IMR-90 (cell line): Measurements from ENCODE around the gene CCR5AS.

Experiments used
- ATAC-seq: fragments of 200-7000 bp; cut with Tn5 transposase; 2 replicates; pipeline ENCODE4 v1.9.1; 2020; ENCODE audit warnings: low read depth, mild to moderate bottlenecking, moderate library complexity
- BruUV-seq: library from RNA; stranded (reverse); fragments of 400-500 nt; replicated peaks from 2 replicates; lab custom pipeline; 2021; lab: Mats Ljungman, UMichigan
- CTCF ChIA-PET: fragments of 300-600 bp; formaldehyde crosslinking; extraction: SDS; loops from one replicate; lab custom pipeline; 2021; ENCODE audit warnings: antibody characterized with exemption; lab: Yijun Ruan, JAX
- POLR2A ChIA-PET: fragments of 300-600 bp; sonication (Branson Sonifier 250); formaldehyde crosslinking; loops from one replicate; lab custom pipeline; 2022; ENCODE audit warnings: antibody characterized with exemption; ENCODE audit not compliant: unreplicated experiment; lab: Charles Lee
- DNase-seq: peaks from one replicate; pipeline ENCODE4 v3.0.0; 2013
- H2AFZ ChIP-seq: replicated peaks from 2 replicates; pipeline ENCODE3; 2013; ENCODE audit warnings: low read length, mild to moderate bottlenecking; ENCODE audit not compliant: poor library complexity
- H2AK5ac ChIP-seq: 2 replicates; pipeline ENCODE4 v1.6.1; 2013; ENCODE audit warnings: low read depth, low read length, inconsistent platforms
- H2AK9ac ChIP-seq: replicated peaks from 2 replicates; pipeline ENCODE3; 2013; ENCODE audit warnings: mild to moderate bottlenecking, low read depth, low read length, moderate library complexity; ENCODE audit not compliant: poor library complexity
- H2BK120ac ChIP-seq: 2 replicates; pipeline ENCODE4 v1.6.1; 2013; ENCODE audit warnings: low read depth, low read length, inconsistent platforms
- H2BK15ac ChIP-seq: 3 replicates; pipeline ENCODE4 v1.6.1; 2013; ENCODE audit warnings: low read depth, low read length, inconsistent platforms
- H2BK20ac ChIP-seq: 2 replicates; pipeline ENCODE4 v1.6.1; 2013; ENCODE audit warnings: low read depth, mild to moderate bottlenecking, inconsistent platforms, low read length, moderate library complexity
- H2BK5ac ChIP-seq: 2 replicates; pipeline ENCODE4 v1.6.1; 2013; ENCODE audit warnings: mild to moderate bottlenecking, low read depth, low read length, inconsistent platforms; ENCODE audit not compliant: poor library complexity, severe bottlenecking
- H3K14ac ChIP-seq: replicated peaks from 2 replicates; pipeline ENCODE4 v1.6.1; 2013; ENCODE audit warnings: low read depth, low read length, inconsistent platforms
- H3K18ac ChIP-seq: 2 replicates; pipeline ENCODE4 v1.6.1; 2013; ENCODE audit warnings: low read depth, low read length, control low read depth
- H3K23ac ChIP-seq: 2 replicates; pipeline ENCODE4 v1.6.1; 2013; ENCODE audit warnings: low read depth, low read length, inconsistent platforms
- H3K27ac ChIP-seq: 2 replicates; pipeline ENCODE4 v1.5.1; 2013; ENCODE audit warnings: mild to moderate bottlenecking, control low read depth, low read length; ENCODE audit not compliant: insufficient read depth
- H3K27me3 ChIP-seq: 2 replicates; pipeline ENCODE4 v1.6.1; 2013; ENCODE audit warnings: low read length; ENCODE audit not compliant: control insufficient read depth, insufficient read depth
- H3K36me3 ChIP-seq: 2 replicates; pipeline ENCODE4 v1.6.1; 2013; ENCODE audit warnings: low read length, mixed read lengths; ENCODE audit not compliant: control insufficient read depth, insufficient read depth
- H3K4ac ChIP-seq: 2 replicates; pipeline ENCODE4 v1.6.1; 2013; ENCODE audit warnings: low read depth, low read length, inconsistent platforms
- H3K4me1 ChIP-seq: 2 replicates; pipeline ENCODE4 v1.6.1; 2013; ENCODE audit warnings: low read length, mixed read lengths; ENCODE audit not compliant: control insufficient read depth, insufficient read depth
- H3K4me2 ChIP-seq: 2 replicates; pipeline ENCODE4 v1.6.1; 2013; ENCODE audit warnings: low read depth, mild to moderate bottlenecking, control low read depth, low read length, moderate library complexity
- H3K4me3 ChIP-seq: 2 replicates; pipeline ENCODE4 v1.5.1; 2013; ENCODE audit warnings: low read depth, mild to moderate bottlenecking, control low read depth, low read length, moderate library complexity; ENCODE audit not compliant: insufficient read depth
- H3K56ac ChIP-seq: 2 replicates; pipeline ENCODE4 v1.6.1; 2013; ENCODE audit warnings: low read length, inconsistent platforms; ENCODE audit not compliant: insufficient read depth; ENCODE audit errors: extremely low read depth
- H3K79me1 ChIP-seq, 2 experiments: 2 replicates each; pipeline ENCODE4 v1.6.1; 2013; ENCODE audit warnings: low read length in 2 of 2, inconsistent platforms in 1 of 2, low read depth in 1 of 2
- H3K9ac ChIP-seq: 2 replicates; pipeline ENCODE4 v1.6.1; 2013; ENCODE audit warnings: low read depth, low read length, control low read depth
- H3K9me1 ChIP-seq: 2 replicates; pipeline ENCODE4 v1.6.1; 2013; ENCODE audit warnings: low read length, inconsistent platforms; ENCODE audit not compliant: insufficient read depth
- H3K9me3 ChIP-seq: 2 replicates; pipeline ENCODE4 v1.6.1; 2013; ENCODE audit warnings: low read length; ENCODE audit not compliant: control insufficient read depth, insufficient read depth
- H4K20me1 ChIP-seq: 2 replicates; pipeline ENCODE4 v1.6.1; 2013; ENCODE audit warnings: low read length, inconsistent platforms; ENCODE audit not compliant: insufficient read depth
- H4K5ac ChIP-seq: 2 replicates; pipeline ENCODE4 v1.6.1; 2013; ENCODE audit warnings: mild to moderate bottlenecking, low read depth, low read length, control low read depth
- H4K8ac ChIP-seq, 2 experiments: 2 replicates each; pipeline ENCODE4 v1.6.1; 2013; ENCODE audit warnings: low read depth in 2 of 2, low read length in 2 of 2, control low read depth in 1 of 2, inconsistent platforms in 1 of 2
- H4K91ac ChIP-seq: 2 replicates; pipeline ENCODE4 v1.6.1; 2013; ENCODE audit warnings: low read depth, low read length, inconsistent platforms; ENCODE audit not compliant: insufficient read depth
- BHLHE40 ChIP-seq: fragments of 150-350 bp; IDR thresholded peaks from 2 replicates; pipeline ENCODE4 v1.6.1; 2016; ENCODE audit warnings: mild to moderate bottlenecking, low read depth, low read length
- CEBPB ChIP-seq: IDR thresholded peaks from 2 replicates; pipeline ENCODE4 v1.6.1; 2012; ENCODE audit warnings: low read depth, low read length, improper control_type of control experiment
- CHD1 ChIP-seq: IDR thresholded peaks from 2 replicates; pipeline ENCODE4 v1.6.1; 2012; ENCODE audit warnings: low read depth, low read length, improper control_type of control experiment
- CTCF ChIP-seq: conservative IDR thresholded peaks from 2 replicates; pipeline ENCODE4 v1.5.1; 2012; ENCODE audit warnings: mild to moderate bottlenecking, low read depth, low read length, improper control_type of control experiment
- ELK1 ChIP-seq: fragments of 150-350 bp; IDR thresholded peaks from 2 replicates; pipeline ENCODE4 v1.6.1; 2016; ENCODE audit warnings: low read depth, mild to moderate bottlenecking, low read length, moderate library complexity, borderline replicate concordance
- FOS ChIP-seq: fragments of 150-350 bp; IDR thresholded peaks from 2 replicates; pipeline ENCODE4 v1.6.1; 2016; ENCODE audit warnings: low read depth, low read length
- MAFK ChIP-seq: IDR thresholded peaks from 2 replicates; pipeline ENCODE4 v1.6.1; 2012; ENCODE audit warnings: low read depth, low read length, improper control_type of control experiment
- MAZ ChIP-seq: IDR thresholded peaks from 2 replicates; pipeline ENCODE4 v1.6.1; 2012; ENCODE audit warnings: low read depth, mild to moderate bottlenecking, low read length, improper control_type of control experiment, moderate library complexity, borderline replicate concordance
- MXI1 ChIP-seq: IDR thresholded peaks from 2 replicates; pipeline ENCODE4 v1.6.1; 2012; ENCODE audit warnings: low read depth, mild to moderate bottlenecking, low read length, moderate library complexity, borderline replicate concordance
- NFE2L2 ChIP-seq: fragments of 150-350 bp; IDR thresholded peaks from 2 replicates; pipeline ENCODE4 v1.6.1; 2016; ENCODE audit warnings: low read depth, mild to moderate bottlenecking, low read length
- POLR2A ChIP-seq: IDR thresholded peaks from 2 replicates; pipeline ENCODE4 v1.6.1; 2012; ENCODE audit warnings: mild to moderate bottlenecking, low read depth, low read length
- RAD21 ChIP-seq: IDR thresholded peaks from 2 replicates; pipeline ENCODE4 v1.6.1; 2012; ENCODE audit warnings: low read length, improper control_type of control experiment
- RCOR1 ChIP-seq: IDR thresholded peaks from 2 replicates; pipeline ENCODE4 v1.6.1; 2012; ENCODE audit warnings: mild to moderate bottlenecking, low read length, improper control_type of control experiment; ENCODE audit not compliant: insufficient replicate concordance
- RFX5 ChIP-seq: IDR thresholded peaks from 2 replicates; pipeline ENCODE4 v1.8.0; 2012; ENCODE audit warnings: low read depth, mild to moderate bottlenecking, low read length, moderate library complexity
- SMC3 ChIP-seq: fragments of 150-350 bp; IDR thresholded peaks from 2 replicates; pipeline ENCODE4 v1.6.1; 2016; ENCODE audit warnings: low read depth, mild to moderate bottlenecking, antibody characterized with exemption, low read length, moderate library complexity
- USF2 ChIP-seq: fragments of 150-350 bp; IDR thresholded peaks from 2 replicates; pipeline ENCODE4 v1.6.1; 2017; ENCODE audit warnings: mild to moderate bottlenecking, antibody characterized with exemption, low read length, low read depth
- WGBS, 2 experiments: methylation state at CpG; one replicate each; pipeline versions ENCODE4 v1.1.5 to v1.1.7; 2013; ENCODE audit warnings: missing lambda C conversion rate in 2 of 2; ENCODE audit not compliant: insufficient read length in 1 of 2; ENCODE audit errors: extremely low coverage in 2 of 2; 5-methylcytosine and 5-hydroxymethylcytosine counted together
- dilution Hi-C: fragments of 300-500 bp; cut with HindIII; formaldehyde crosslinking; loops from one replicate; pipeline ENCODE4 v1.14.3; 2018; ENCODE audit warnings: low sequenced_read_pairs; ENCODE audit not compliant: unreplicated experiment
- in situ Hi-C: fragments of 300-500 bp; cut with MboI; formaldehyde crosslinking; loops from 3 replicates; pipeline ENCODE4 v1.14.3; 2019; ENCODE audit warnings: low sequenced_read_pairs, inconsistent platforms, mixed read lengths
- intact Hi-C: fragments of 100-400 bp; cut with micrococcal nuclease; formaldehyde crosslinking; loops from 2 replicates; pipeline ENCODE4 v1.10.0; 2022

CCR5AS gene

GRCh38 chr3:46395766-46396530 lies 10.9 kb downstream of the CCR5AS start:
- no peak overlapping the region for H3K56ac ChIP-seq
- ChIA-PET POLR2A (no interaction called here), CTCF (no interaction called here)
- H3K4me2 ChIP-seq: no peak overlapping the region
- H4K91ac ChIP-seq: no peak overlapping the region; the same call in 1 of the 2 replicates
- H3K9me1 ChIP-seq: no peaks in the 10 kb centered on the region; the same call in 1 of the 2 replicates
- no peaks in the 10 kb centered on the region for H3K9me3 ChIP-seq
- H3K18ac ChIP-seq: peak overlapping the region; percentile 46; the same call in 1 of the 2 replicates
- no peaks in the 10 kb centered on the region for H3K79me1 ChIP-seq
- no peak overlapping the region for H3K27ac ChIP-seq
- H3K4ac ChIP-seq: no peak overlapping the region
- peaks cover 9% of the 10 kb centered on the region for H3K4me1 ChIP-seq
- DNase-seq: no peak
- BruUV-seq: no TSS peak
- no peaks in the 10 kb centered on the region for H4K20me1 ChIP-seq
- ATAC-seq: no peak
- no peak overlapping the region for H2BK5ac ChIP-seq
- no peak overlapping the region for H3K23ac ChIP-seq
- no peak overlapping the region for H4K5ac ChIP-seq
- intact Hi-C loops (no loop called here), in situ Hi-C loops (no loop called here), dilution Hi-C loops (no loop called here)
- no peak overlapping the region for H2AK9ac ChIP-seq
- no peaks in the 10 kb centered on the region for H3K36me3 ChIP-seq
- no peak overlapping the region for H4K8ac ChIP-seq
- H2AK5ac ChIP-seq: no peak overlapping the region
- no peak overlapping the region for H3K4me3 ChIP-seq
- no peak overlapping the region for H3K9ac ChIP-seq
- no peak overlapping the region for H2BK20ac ChIP-seq
- TF ChIP-seq ELK1 (no peak), SMC3 (no peak), RCOR1 (no peak), MAZ (no peak), RFX5 (no peak), MAFK (no peak), MXI1 (no peak), USF2 (no peak), NFE2L2 (no peak), CTCF (no peak), CEBPB (no peak), RAD21 (no peak), FOS (no peak), POLR2A (no peak), CHD1 (no peak), BHLHE40 (no peak)
- H3K14ac ChIP-seq: no peak overlapping the region
- no peak overlapping the region for H2BK15ac ChIP-seq
- no peak overlapping the region for H2AFZ ChIP-seq
- H2BK120ac ChIP-seq: no peak overlapping the region
- H3K27me3 ChIP-seq: peaks cover 4% of the 10 kb centered on the region
- no CpG with 5 or more reads among the region's 6 CpGs for WGBS, 2 experiments
